Erythroblast (primary cell): ENCODE data around the gene ZNF75A.

Experiments used
- GATA1 ChIP-seq: IDR thresholded peaks from 2 replicates; pipeline ENCODE4 v1.6.1; 2011; ENCODE audit warnings: low read depth, mild to moderate bottlenecking, control low read depth, low read length, moderate library complexity
- POLR2A ChIP-seq: IDR thresholded peaks from 2 replicates; pipeline ENCODE4 v1.6.1; 2011; ENCODE audit warnings: mild to moderate bottlenecking, low read length

DNA sequence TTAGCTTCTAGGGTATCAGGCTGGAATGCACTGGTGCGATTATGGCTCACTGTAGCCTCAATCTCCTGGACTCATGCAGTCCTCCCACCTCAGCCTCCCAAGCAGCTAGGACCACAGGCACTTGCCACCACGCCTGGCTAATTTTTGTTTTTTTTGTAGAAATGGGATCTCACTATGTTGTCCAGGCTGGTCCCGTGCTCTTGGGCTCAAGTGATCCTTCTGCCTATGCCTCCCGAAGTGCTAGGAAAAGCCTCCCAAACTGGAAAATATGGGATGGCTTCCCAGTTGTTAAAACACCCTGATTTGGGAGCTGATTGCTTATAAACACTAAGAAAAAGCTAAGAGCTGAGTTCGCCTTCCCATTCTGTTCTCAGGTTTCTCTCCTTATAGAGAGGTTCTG is 28.6 kb upstream of the ZNF75A start:
- TF ChIP-seq POLR2A (no peak), GATA1 (no peak)
